ENCODE results near the gene TRIM31.

The TRIM31 gene

GRCh38 chr6:30113003-30113759 is at the start of gene TRIM31:
Gene TRIM31, minus strand, starts transcription at chr6:30113090. Its CDS starts 285 bp downstream, at chr6:30112805.
- no peak for DNase-seq

- DNase-seq, result no peak
Observed at GRCh38 chr6:30162265-30163089, 49.6 kb upstream of the TRIM31 start.

- no peak for DNase-seq
Observed at GRCh38 chr6:30160785-30161531, 48.1 kb upstream of the TRIM31 start, which contains the start of gene TRIM10. Gene TRIM10, minus strand, starts transcription at chr6:30161211. Its CDS starts 353 bp downstream, at chr6:30160858.

- no peak for DNase-seq
Observed at GRCh38 chr6:30160008-30160784, 47.3 kb upstream of the TRIM31 start.

- no peak for DNase-seq
Observed at GRCh38 chr6:30158475-30159040, 45.7 kb upstream of the TRIM31 start.

GRCh38 chr6:30157999-30158398 is 45.1 kb upstream of the TRIM31 start:
- no peak for DNase-seq

- DNase-seq, result no peak
Observed at GRCh38 chr6:30157581-30157980, 44.7 kb upstream of the TRIM31 start.

GRCh38 chr6:30156774-30157173 is 43.9 kb upstream of the TRIM31 start:
- DNase-seq, result no peak

GRCh38 chr6:30156262-30156599 is 43.3 kb upstream of the TRIM31 start:
- no peak for DNase-seq

- DNase-seq, result no peak
Observed at GRCh38 chr6:30155520-30156261, 42.8 kb upstream of the TRIM31 start.

- DNase-seq, result no peak
Observed at GRCh38 chr6:30154709-30155519, 42.0 kb upstream of the TRIM31 start.

- DNase-seq, result no peak
Observed at GRCh38 chr6:30154061-30154460, 41.2 kb upstream of the TRIM31 start.

- no peak for DNase-seq
Observed at GRCh38 chr6:30152910-30153610, 40.2 kb upstream of the TRIM31 start.

- no peak for DNase-seq
Observed at GRCh38 chr6:30152016-30152673, 39.3 kb upstream of the TRIM31 start.

GRCh38 chr6:30151580-30151979 is 38.7 kb upstream of the TRIM31 start:
- no peak for DNase-seq

- DNase-seq, result no peak
Observed at GRCh38 chr6:30150671-30151395, 37.9 kb upstream of the TRIM31 start.

- DNase-seq, result no peak
Observed at GRCh38 chr6:30149858-30150550, 37.1 kb upstream of the TRIM31 start.

- no peak for DNase-seq
Observed at GRCh38 chr6:30149234-30149633, 36.3 kb upstream of the TRIM31 start.
